K562 (cell line): Measurements from ENCODE around the gene INPPL1. TPM values are rescaled to one million over a fixed set of nuclear protein-coding genes. Genes with fewer than 3 reads are reported as not detected.
A peak's percentile ranks its signal among the peaks of the same experiment; 100 is the strongest.

ENCODE experiments used
- ATAC-seq: fragments of 200-7000 bp; cut with Tn5 transposase; 3 replicates; pipeline ENCODE4 v1.9.1; 2020; ENCODE audit warnings: moderate library complexity
- BruUV-seq: library from RNA; stranded (reverse); fragments of 400-500 nt; replicated peaks from 2 replicates; lab custom pipeline; 2021; lab: Mats Ljungman, UMichigan
- CTCF ChIA-PET: fragments of 300-600 bp; formaldehyde crosslinking; extraction: SDS; loops from one replicate; lab custom pipeline; 2021; ENCODE audit warnings: low intra/inter-chr PET ratio; lab: Yijun Ruan, JAX
- POLR2A ChIA-PET: fragments of 300-600, 350-650 bp; sonication (Branson Sonifier 250); formaldehyde crosslinking; extraction: SDS; loops from one replicate; lab custom pipeline; 2021; ENCODE audit warnings: antibody characterized with exemption, inconsistent platforms; lab: Yijun Ruan, JAX
- DNase-seq, 4 experiments: peaks; one replicate each; pipeline versions ENCODE4 v3.0.0 to v3.0.0-alpha.2; 2011 to 2018; ENCODE audit warnings: low spot score in 3 of 4, mixed read lengths in 3 of 4; ENCODE audit errors: extremely low read depth in 1 of 4
- FAIRE-seq: peaks from 2 replicates; lab custom pipeline; 2011; peaks lifted over from hg19 to GRCh38; lab: Jason Lieb, UNC
- H2AFZ ChIP-seq: 2 replicates; pipeline ENCODE4 v1.6.0; 2011; ENCODE audit warnings: low read depth, low read length, control low read depth, inconsistent platforms
- H3K27ac ChIP-seq: fragments of 200-600 bp; 3 replicates; pipeline ENCODE4 v1.8.0; 2011; ENCODE audit warnings: low read depth, mild to moderate bottlenecking, control low read depth, inconsistent platforms, low read length, moderate library complexity, mixed read lengths; ENCODE audit errors: extremely low read depth
- H3K27me3 ChIP-seq, 2 experiments: fragments of 300-600 bp in 1 of 2; 2 replicates in 1 of 2; 3 replicates in 1 of 2; pipeline versions ENCODE4 v1.6.0 to v1.8.0; 2011; ENCODE audit warnings: inconsistent platforms in 2 of 2, low read length in 2 of 2, mild to moderate bottlenecking in 1 of 2, mixed read lengths in 1 of 2, moderate library complexity in 1 of 2; ENCODE audit not compliant: control insufficient read depth in 2 of 2, insufficient read depth in 2 of 2
- H3K36me3 ChIP-seq: fragments of 300-600 bp; 3 replicates; pipeline ENCODE4 v1.8.0; 2011; ENCODE audit warnings: mild to moderate bottlenecking, low read length, inconsistent platforms; ENCODE audit not compliant: control insufficient read depth, insufficient read depth
- H3K4me1 ChIP-seq, 2 experiments: fragments of 200-600 bp in 1 of 2; replicated peaks in 1 of 2; 2 replicates in 1 of 2; 3 replicates in 1 of 2; pipeline versions ENCODE4 v1.5.1 to v1.8.0; 2011; ENCODE audit warnings: inconsistent platforms in 2 of 2, low read length in 2 of 2, mild to moderate bottlenecking in 1 of 2, mixed read lengths in 1 of 2, moderate library complexity in 1 of 2; ENCODE audit not compliant: control insufficient read depth in 2 of 2, insufficient read depth in 2 of 2
- H3K4me2 ChIP-seq: 2 replicates; pipeline ENCODE4 v1.6.1; 2011; ENCODE audit warnings: low read length, control low read depth, inconsistent platforms, mixed read lengths; ENCODE audit not compliant: insufficient read depth
- H3K4me3 ChIP-seq: fragments of 200-600 bp; sonication (generic), shearing (Covaris generic); 2 replicates; pipeline ENCODE4 v1.5.1; 2016; ENCODE audit warnings: control low read depth, inconsistent platforms
- H3K79me2 ChIP-seq: fragments of 200-600 bp; 3 replicates; pipeline ENCODE4 v1.8.0; 2011; ENCODE audit warnings: low read length, inconsistent platforms; ENCODE audit not compliant: control insufficient read depth, insufficient read depth
- H3K9ac ChIP-seq, 2 experiments: 2 replicates each; pipeline versions ENCODE4 v1.6.0 to v1.6.1; 2011; ENCODE audit warnings: low read depth in 2 of 2, low read length in 2 of 2, control low read depth in 1 of 2, inconsistent platforms in 1 of 2, mild to moderate bottlenecking in 1 of 2, mixed read lengths in 1 of 2; ENCODE audit not compliant: insufficient read depth in 1 of 2
- H3K9me1 ChIP-seq: one replicate; pipeline ENCODE4 v1.6.0; 2011; ENCODE audit warnings: inconsistent platforms, mild to moderate bottlenecking, low read length, moderate library complexity; ENCODE audit not compliant: control insufficient read depth, insufficient read depth
- H3K9me3 ChIP-seq: replicated peaks from 2 replicates; pipeline ENCODE4 v1.5.1; 2011; ENCODE audit warnings: low read depth, low read length, inconsistent platforms; ENCODE audit not compliant: control insufficient read depth, insufficient read depth
- H4K20me1 ChIP-seq: replicated peaks from 2 replicates; pipeline ENCODE4 v1.6.1; 2011; ENCODE audit warnings: low read length, inconsistent platforms, mixed read lengths; ENCODE audit not compliant: control insufficient read depth, insufficient read depth
- KDM2B ChIP-seq: fragments of 250-450 bp; sonication (Bioruptor Pico); IDR thresholded peaks from 2 replicates; pipeline ENCODE4 v1.8.0; 2021; ENCODE audit warnings: mild to moderate bottlenecking, moderate library complexity
- MNT ChIP-seq, 2 experiments: fragments of 450-650 bp; conservative IDR thresholded peaks; 2 replicates each; pipeline ENCODE4 v1.6.1; 2017; ENCODE audit warnings: mild to moderate bottlenecking in 2 of 2, moderate library complexity in 2 of 2
- MTA3 ChIP-seq: fragments of 450-650 bp; formaldehyde crosslinking; IDR thresholded peaks from 2 replicates; pipeline ENCODE4 v1.6.1; 2017; ENCODE audit warnings: mild to moderate bottlenecking, borderline replicate concordance
- TFAP4 ChIP-seq: sonication (generic); formaldehyde crosslinking; IDR thresholded peaks from 2 replicates; pipeline ENCODE4 v1.8.0; 2022; ENCODE audit warnings: missing genetic modification reagents, mild to moderate bottlenecking, moderate library complexity, borderline replicate concordance
- ZNF274 ChIP-seq: IDR thresholded peaks from 2 replicates; pipeline ENCODE4 v1.6.1; 2011; ENCODE audit warnings: low read depth, mild to moderate bottlenecking, low read length, moderate library complexity, borderline replicate concordance
- WGBS: fragments of 100-300 bp; shearing (Covaris generic); methylation state at CpG from one replicate; pipeline ENCODE4 v1.1.6; 2016; ENCODE audit warnings: low coverage, mixed read lengths; ENCODE audit not compliant: insufficient coverage; ENCODE audit errors: missing lambda C conversion rate; 5-methylcytosine and 5-hydroxymethylcytosine counted together
- in situ Hi-C: fragments of 300-500 bp; cut with MboI; formaldehyde crosslinking; loops from 4 replicates; pipeline ENCODE4 v1.15.0; 2018; ENCODE audit warnings: inconsistent platforms, mixed read lengths
- intact Hi-C: fragments of 100-400 bp; cut with micrococcal nuclease; formaldehyde crosslinking; loops from 2 replicates; pipeline ENCODE4 v1.14.2; 2022
- polyA plus RNA-seq, 8 experiments: library from polyadenylated mRNA; depleted of rRNA in 4 of 8; stranded (reverse) in 5 of 8; unstranded in 3 of 8; fragments of >200 nt; fragmentation: Nextera tagmentation in 2 of 8; fragmentation: Illumina TruSeq in 1 of 8; extraction: Ambion mirVana in 2 of 8; extraction: Trizol in 1 of 8; gene quantifications; 2 replicates each; pipeline versions ENCODE4 v1.2.1 to v1.2.3, GENCODE V29; 2011 to 2014; ENCODE audit warnings: inconsistent platforms in 1 of 8, missing spikeins in 1 of 8
- total RNA-seq, 7 experiments: library from RNA; depleted of rRNA in 6 of 7; stranded (reverse); fragments of >200 nt in 6 of 7; fragmentation: Illumina TruSeq in 2 of 7; extraction: Trizol in 2 of 7; gene quantifications; 2 replicates each; pipeline versions ENCODE4 v1.2.1 to v1.2.3, GENCODE V29; 2011 to 2021; ENCODE audit warnings: low replicate concordance in 1 of 7

The INPPL1 gene
- total and polyA plus RNA-seq, 9 of the 15 experiments (the other 6 are each of a cell fraction or from before 2014, with no cell fraction given) = 0.55 to 137 (median 61.6) TPM

GRCh38 chr11:72226701-72227100 is 2.1 kb downstream of the INPPL1 start:
- intact Hi-C loops = no loop called here
- no peak overlapping the region for H2AFZ ChIP-seq
- peak overlapping the region in 1 of 2 experiments; percentile 12; a peak in 1 of 4 replicates for H3K9ac ChIP-seq
- H3K9me3 ChIP-seq = no peaks in the 10 kb centered on the region
- H3K27ac ChIP-seq = no peak overlapping the region
- H3K4me3 ChIP-seq = no peak overlapping the region
- ChIA-PET CTCF (no interaction called here), POLR2A (interaction anchor here (0.8 to 2.9 kb wide), 5 partner anchors 10 to 225 kb away, joined by 3 to 13 read pairs (median 4); partner anchors contain the start of gene CLPB)
- no peak for ATAC-seq
- no peaks in the 10 kb centered on the region for H4K20me1 ChIP-seq
- BruUV-seq = no TSS peak
- 82% methylated on average over 5 of the region's 5 CpGs for WGBS
- H3K36me3 ChIP-seq = peaks cover 56% of the 10 kb centered on the region; the same call in 2 of the 3 replicates
- H3K79me2 ChIP-seq = peaks cover 27% of the 10 kb centered on the region
- FAIRE-seq = no peak
- TF ChIP-seq ZNF274 (no peak), KDM2B (CRISPR knock-in tag) (no peak), MNT (conservative IDR thresholded peaks at IDR 0.05) (no peak), TFAP4 (CRISPR knock-in tag) (peak; percentile 44; the same call in 1 of the 2 replicates), MTA3 (no peak)
- peaks cover 20 to 57% of the 10 kb centered on the region in 2 experiments for H3K4me1 ChIP-seq
- DNase-seq = no peak
- H3K4me2 ChIP-seq = no peak overlapping the region
- H3K27me3 ChIP-seq = no peaks in the 10 kb centered on the region
- in situ Hi-C loops = no loop called here
- peaks cover 8% of the 10 kb centered on the region for H3K9me1 ChIP-seq
